GM12878 (cell line): ENCODE results near the gene CCDC197. TPM values are rescaled to one million over a fixed set of nuclear protein-coding genes. Genes with fewer than 3 reads are reported as not detected.

ENCODE experiments used
- ATF7 ChIP-seq: fragments of 450-650 bp; IDR thresholded peaks from 2 replicates; pipeline ENCODE4 v1.6.1; 2016; ENCODE audit warnings: low read depth, mild to moderate bottlenecking
- BRCA1 ChIP-seq: IDR thresholded peaks from 2 replicates; pipeline ENCODE4 v1.6.1; 2011; ENCODE audit warnings: low read depth, low read length, improper control_type of control experiment
- HDAC2 ChIP-seq: fragments of 200-600 bp; sonication (generic); IDR thresholded peaks from 2 replicates; pipeline ENCODE4 v1.6.1; 2017
- JUNB ChIP-seq: IDR thresholded peaks from 2 replicates; pipeline ENCODE4 v1.6.1; 2016; ENCODE audit warnings: antibody characterized with exemption, mild to moderate bottlenecking
- POU2F2 ChIP-seq: IDR thresholded peaks from 3 replicates; pipeline ENCODE4 v1.6.1; 2011; ENCODE audit warnings: low read depth, mild to moderate bottlenecking, low read length, borderline replicate concordance
- RAD51 ChIP-seq: fragments of 450-650 bp; IDR thresholded peaks from 2 replicates; pipeline ENCODE4 v1.6.1; 2016; ENCODE audit warnings: moderate library complexity, mild to moderate bottlenecking, inconsistent platforms
- SRF ChIP-seq, 2 experiments: IDR thresholded peaks; 2 replicates each; pipeline ENCODE4 v1.6.1; 2011; ENCODE audit warnings: low read depth in 2 of 2, low read length in 2 of 2, mild to moderate bottlenecking in 1 of 2, moderate library complexity in 1 of 2
- ZNF207 ChIP-seq: fragments of 450-650 bp; IDR thresholded peaks from 2 replicates; pipeline ENCODE4 v1.6.1; 2014; ENCODE audit warnings: antibody characterized with exemption, mild to moderate bottlenecking, borderline replicate concordance
- ZNF24 ChIP-seq: fragments of 450-650 bp; IDR thresholded peaks from 2 replicates; pipeline ENCODE4 v1.6.1; 2017; ENCODE audit warnings: antibody characterized with exemption, mild to moderate bottlenecking
- polyA plus RNA-seq, 11 experiments: library from polyadenylated mRNA; depleted of rRNA in 4 of 11; unstranded in 6 of 11; stranded (reverse) in 5 of 11; fragments of >200 nt; fragmentation: Nextera tagmentation in 4 of 11; fragmentation: Illumina TruSeq in 1 of 11; extraction: Ambion mirVana in 4 of 11; extraction: Trizol in 1 of 11; gene quantifications; 1 replicate in 1 of 11; 2 replicates in 10 of 11; pipeline versions ENCODE4 v1.2.1 to v1.2.3, GENCODE V29; 2011 to 2016; ENCODE audit warnings: inconsistent platforms in 2 of 11, missing spikeins in 2 of 11, low read depth in 1 of 11
- total RNA-seq, 4 experiments: library from RNA; depleted of rRNA in 3 of 4; stranded (reverse); fragments of >200 nt in 3 of 4; fragmentation: Illumina TruSeq in 1 of 4; extraction: Trizol in 1 of 4; gene quantifications; 2 replicates each; pipeline versions ENCODE4 v1.2.1 to v1.2.3, GENCODE V29; 2013 to 2021
- TF ChIP-seq, protein P1 (sequence below), 3 experiments: IDR thresholded peaks in 2 of 3; conservative IDR thresholded peaks in 1 of 3; 2 replicates each; pipeline ENCODE4 v1.5.1; 2011; ENCODE audit warnings: low read depth in 3 of 3, low read length in 3 of 3, mild to moderate bottlenecking in 3 of 3, control low read depth in 2 of 3, moderate library complexity in 2 of 3, inconsistent platforms in 1 of 3, mixed read lengths in 1 of 3; ENCODE audit not compliant: control insufficient read depth in 2 of 3, insufficient read depth in 1 of 3; ENCODE audit errors: extremely low read depth in 1 of 3
- TF ChIP-seq, protein P2 (sequence below): fragments of 450-650 bp; IDR thresholded peaks from 2 replicates; pipeline ENCODE4 v1.6.1; 2017; ENCODE audit warnings: mild to moderate bottlenecking, moderate library complexity
- TF ChIP-seq, protein P3 (sequence below): IDR thresholded peaks from 2 replicates; pipeline ENCODE4 v1.6.1; 2011; ENCODE audit warnings: borderline replicate concordance, low read depth, mild to moderate bottlenecking, moderate library complexity, low read length; ENCODE audit not compliant: insufficient read depth, poor library complexity, severe bottlenecking
- TF ChIP-seq, protein P4 (sequence below): fragments of 450-650 bp; formaldehyde crosslinking; IDR thresholded peaks from 2 replicates; pipeline ENCODE4 v1.4.0; 2020; ENCODE audit warnings: mild to moderate bottlenecking, moderate library complexity

CCDC197 gene
- total and polyA plus RNA-seq, 10 of the 15 experiments (the other 5 are each of a cell fraction or from before 2014, with no cell fraction given) = 0.12 TPM; not detected in 9

DNA sequence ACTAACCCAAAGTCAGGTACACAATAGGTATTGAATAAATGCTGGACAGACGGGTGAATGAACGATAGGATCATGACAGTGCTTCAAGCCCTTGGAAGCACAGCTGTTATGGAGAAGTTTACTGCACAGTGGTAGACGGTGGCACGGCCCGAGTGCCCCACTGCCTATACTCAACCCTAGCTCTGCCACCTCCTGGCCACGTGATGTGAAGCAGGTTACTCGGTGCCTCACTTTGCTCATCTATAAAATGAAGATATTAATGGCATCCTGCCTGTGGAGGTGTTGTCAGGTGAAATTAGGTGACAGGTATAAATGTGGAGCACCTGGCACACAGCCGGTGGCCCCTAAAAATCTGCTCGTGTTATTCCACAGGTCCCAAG is 26.5 kb upstream of the CCDC197 start (continued):
- TF ChIP-seq, protein P1, sequence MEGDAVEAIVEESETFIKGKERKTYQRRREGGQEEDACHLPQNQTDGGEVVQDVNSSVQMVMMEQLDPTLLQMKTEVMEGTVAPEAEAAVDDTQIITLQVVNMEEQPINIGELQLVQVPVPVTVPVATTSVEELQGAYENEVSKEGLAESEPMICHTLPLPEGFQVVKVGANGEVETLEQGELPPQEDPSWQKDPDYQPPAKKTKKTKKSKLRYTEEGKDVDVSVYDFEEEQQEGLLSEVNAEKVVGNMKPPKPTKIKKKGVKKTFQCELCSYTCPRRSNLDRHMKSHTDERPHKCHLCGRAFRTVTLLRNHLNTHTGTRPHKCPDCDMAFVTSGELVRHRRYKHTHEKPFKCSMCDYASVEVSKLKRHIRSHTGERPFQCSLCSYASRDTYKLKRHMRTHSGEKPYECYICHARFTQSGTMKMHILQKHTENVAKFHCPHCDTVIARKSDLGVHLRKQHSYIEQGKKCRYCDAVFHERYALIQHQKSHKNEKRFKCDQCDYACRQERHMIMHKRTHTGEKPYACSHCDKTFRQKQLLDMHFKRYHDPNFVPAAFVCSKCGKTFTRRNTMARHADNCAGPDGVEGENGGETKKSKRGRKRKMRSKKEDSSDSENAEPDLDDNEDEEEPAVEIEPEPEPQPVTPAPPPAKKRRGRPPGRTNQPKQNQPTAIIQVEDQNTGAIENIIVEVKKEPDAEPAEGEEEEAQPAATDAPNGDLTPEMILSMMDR (IDR thresholded peaks at IDR 0.05 in 2 of 3, conservative IDR thresholded peaks at IDR 0.05 in 1 of 3; ENCODE audit: control insufficient read depth in 2 of 3, extremely low read depth in 1 of 3, insufficient read depth in 1 of 3, low read depth in 3 of 3, low read length in 3 of 3) = peak; percentile 38 to 53 (median 47); a peak in 5 of 6 replicates
- TF ChIP-seq POU2F2 = no peak
- TF ChIP-seq, protein P2, sequence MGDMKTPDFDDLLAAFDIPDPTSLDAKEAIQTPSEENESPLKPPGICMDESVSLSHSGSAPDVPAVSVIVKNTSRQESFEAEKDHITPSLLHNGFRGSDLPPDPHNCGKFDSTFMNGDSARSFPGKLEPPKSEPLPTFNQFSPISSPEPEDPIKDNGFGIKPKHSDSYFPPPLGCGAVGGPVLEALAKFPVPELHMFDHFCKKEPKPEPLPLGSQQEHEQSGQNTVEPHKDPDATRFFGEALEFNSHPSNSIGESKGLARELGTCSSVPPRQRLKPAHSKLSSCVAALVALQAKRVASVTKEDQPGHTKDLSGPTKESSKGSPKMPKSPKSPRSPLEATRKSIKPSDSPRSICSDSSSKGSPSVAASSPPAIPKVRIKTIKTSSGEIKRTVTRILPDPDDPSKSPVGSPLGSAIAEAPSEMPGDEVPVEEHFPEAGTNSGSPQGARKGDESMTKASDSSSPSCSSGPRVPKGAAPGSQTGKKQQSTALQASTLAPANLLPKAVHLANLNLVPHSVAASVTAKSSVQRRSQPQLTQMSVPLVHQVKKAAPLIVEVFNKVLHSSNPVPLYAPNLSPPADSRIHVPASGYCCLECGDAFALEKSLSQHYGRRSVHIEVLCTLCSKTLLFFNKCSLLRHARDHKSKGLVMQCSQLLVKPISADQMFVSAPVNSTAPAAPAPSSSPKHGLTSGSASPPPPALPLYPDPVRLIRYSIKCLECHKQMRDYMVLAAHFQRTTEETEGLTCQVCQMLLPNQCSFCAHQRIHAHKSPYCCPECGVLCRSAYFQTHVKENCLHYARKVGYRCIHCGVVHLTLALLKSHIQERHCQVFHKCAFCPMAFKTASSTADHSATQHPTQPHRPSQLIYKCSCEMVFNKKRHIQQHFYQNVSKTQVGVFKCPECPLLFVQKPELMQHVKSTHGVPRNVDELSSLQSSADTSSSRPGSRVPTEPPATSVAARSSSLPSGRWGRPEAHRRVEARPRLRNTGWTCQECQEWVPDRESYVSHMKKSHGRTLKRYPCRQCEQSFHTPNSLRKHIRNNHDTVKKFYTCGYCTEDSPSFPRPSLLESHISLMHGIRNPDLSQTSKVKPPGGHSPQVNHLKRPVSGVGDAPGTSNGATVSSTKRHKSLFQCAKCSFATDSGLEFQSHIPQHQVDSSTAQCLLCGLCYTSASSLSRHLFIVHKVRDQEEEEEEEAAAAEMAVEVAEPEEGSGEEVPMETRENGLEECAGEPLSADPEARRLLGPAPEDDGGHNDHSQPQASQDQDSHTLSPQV = peak; percentile 64; the same call in 1 of the 2 replicates
- no peak for TF ChIP-seq ATF7
- no peak for TF ChIP-seq BRCA1
- TF ChIP-seq HDAC2 = no peak
- TF ChIP-seq JUNB = no peak
- TF ChIP-seq RAD51 = peak; percentile 51
- TF ChIP-seq ZNF24 = no peak
- no peak for TF ChIP-seq ZNF207
- TF ChIP-seq, protein P3, sequence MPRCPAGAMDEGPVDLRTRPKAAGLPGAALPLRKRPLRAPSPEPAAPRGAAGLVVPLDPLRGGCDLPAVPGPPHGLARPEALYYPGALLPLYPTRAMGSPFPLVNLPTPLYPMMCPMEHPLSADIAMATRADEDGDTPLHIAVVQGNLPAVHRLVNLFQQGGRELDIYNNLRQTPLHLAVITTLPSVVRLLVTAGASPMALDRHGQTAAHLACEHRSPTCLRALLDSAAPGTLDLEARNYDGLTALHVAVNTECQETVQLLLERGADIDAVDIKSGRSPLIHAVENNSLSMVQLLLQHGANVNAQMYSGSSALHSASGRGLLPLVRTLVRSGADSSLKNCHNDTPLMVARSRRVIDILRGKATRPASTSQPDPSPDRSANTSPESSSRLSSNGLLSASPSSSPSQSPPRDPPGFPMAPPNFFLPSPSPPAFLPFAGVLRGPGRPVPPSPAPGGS = no peak
- TF ChIP-seq SRF (IDR thresholded peaks at IDR 0.05; ENCODE audit: low read depth in 2 of 2, low read length in 2 of 2) = no peak
- TF ChIP-seq, protein P4, sequence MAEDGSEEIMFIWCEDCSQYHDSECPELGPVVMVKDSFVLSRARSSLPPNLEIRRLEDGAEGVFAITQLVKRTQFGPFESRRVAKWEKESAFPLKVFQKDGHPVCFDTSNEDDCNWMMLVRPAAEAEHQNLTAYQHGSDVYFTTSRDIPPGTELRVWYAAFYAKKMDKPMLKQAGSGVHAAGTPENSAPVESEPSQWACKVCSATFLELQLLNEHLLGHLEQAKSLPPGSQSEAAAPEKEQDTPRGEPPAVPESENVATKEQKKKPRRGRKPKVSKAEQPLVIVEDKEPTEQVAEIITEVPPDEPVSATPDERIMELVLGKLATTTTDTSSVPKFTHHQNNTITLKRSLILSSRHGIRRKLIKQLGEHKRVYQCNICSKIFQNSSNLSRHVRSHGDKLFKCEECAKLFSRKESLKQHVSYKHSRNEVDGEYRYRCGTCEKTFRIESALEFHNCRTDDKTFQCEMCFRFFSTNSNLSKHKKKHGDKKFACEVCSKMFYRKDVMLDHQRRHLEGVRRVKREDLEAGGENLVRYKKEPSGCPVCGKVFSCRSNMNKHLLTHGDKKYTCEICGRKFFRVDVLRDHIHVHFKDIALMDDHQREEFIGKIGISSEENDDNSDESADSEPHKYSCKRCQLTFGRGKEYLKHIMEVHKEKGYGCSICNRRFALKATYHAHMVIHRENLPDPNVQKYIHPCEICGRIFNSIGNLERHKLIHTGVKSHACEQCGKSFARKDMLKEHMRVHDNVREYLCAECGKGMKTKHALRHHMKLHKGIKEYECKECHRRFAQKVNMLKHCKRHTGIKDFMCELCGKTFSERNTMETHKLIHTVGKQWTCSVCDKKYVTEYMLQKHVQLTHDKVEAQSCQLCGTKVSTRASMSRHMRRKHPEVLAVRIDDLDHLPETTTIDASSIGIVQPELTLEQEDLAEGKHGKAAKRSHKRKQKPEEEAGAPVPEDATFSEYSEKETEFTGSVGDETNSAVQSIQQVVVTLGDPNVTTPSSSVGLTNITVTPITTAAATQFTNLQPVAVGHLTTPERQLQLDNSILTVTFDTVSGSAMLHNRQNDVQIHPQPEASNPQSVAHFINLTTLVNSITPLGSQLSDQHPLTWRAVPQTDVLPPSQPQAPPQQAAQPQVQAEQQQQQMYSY (CRISPR knock-in tag) = no peak
